ENCODE measurements around the gene ZNF646. TPM values are rescaled to one million over a fixed set of nuclear protein-coding genes. Genes with fewer than 3 reads are reported as not detected.

The ZNF646 gene
- total RNA-seq, 2 experiments from 2014 or later, result 30.1 to 33.8 TPM

DNA sequence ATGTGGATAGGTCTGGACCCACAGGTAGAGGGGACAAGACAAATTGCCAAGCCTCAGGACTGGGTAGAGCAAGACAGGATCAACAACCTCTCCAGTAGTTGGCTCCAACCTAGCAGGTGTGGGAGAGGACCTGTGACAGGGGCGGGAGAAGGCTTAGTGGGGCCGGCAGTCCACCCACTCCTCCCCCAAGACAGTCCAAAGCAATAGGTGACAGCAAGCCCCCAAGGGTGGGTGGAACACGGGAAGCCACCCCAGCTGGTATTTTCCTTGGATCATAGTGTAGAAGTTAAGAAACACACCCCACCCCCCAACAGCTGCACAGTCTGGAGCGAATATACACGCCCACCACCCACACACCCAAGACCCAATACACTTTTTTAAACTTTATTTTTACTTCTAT is 45.0 kb upstream of the ZNF646 start:
- no TSS peak for BruUV-seq (replicated peaks)
- TF ChIP-seq CTCF (conservative IDR thresholded peaks at IDR 0.05; ENCODE audit: low read length), result no peak
- TF ChIP-seq EZH2phosphoT487 (IDR thresholded peaks at IDR 0.05; ENCODE audit: borderline replicate concordance, low read depth, low read length), result no peak
- no peak overlapping the region for H3K27ac ChIP-seq (ENCODE audit: low read depth, low read length, poor library complexity, severe bottlenecking)
- peaks cover 13% of the 10 kb centered on the region for H3K4me1 ChIP-seq (ENCODE audit: insufficient read depth, low read length, poor library complexity, severe bottlenecking)
- ChIA-PET CTCF (ENCODE audit: unreplicated experiment) (no interaction called here), POLR2A (interaction anchor here (0.6 kb wide), 1 partner anchor 193 kb away, joined by 3 read pairs; no protein-coding TSS in a partner anchor)
- no peaks in the 10 kb centered on the region for H3K9me2 ChIP-seq (ENCODE audit: insufficient read depth, low read length)
- no peaks in the 10 kb centered on the region for H3K9me3 ChIP-seq (ENCODE audit: low read length)
- H3K4me3 ChIP-seq (ENCODE audit: low read depth, low read length, poor library complexity, severe bottlenecking), result no peak overlapping the region
- H2AFZ ChIP-seq (ENCODE audit: low read length), result no peak overlapping the region
- no peaks in the 10 kb centered on the region for H4K20me1 ChIP-seq (ENCODE audit: insufficient read depth, low read length)
- H3K79me2 ChIP-seq (ENCODE audit: insufficient read depth, low read depth, low read length), result no peaks in the 10 kb centered on the region; the same call in 1 of the 2 replicates
- intact Hi-C loops (cut with micrococcal nuclease; ENCODE audit: unreplicated experiment), result no loop called here
- no peak overlapping the region for H3K4me2 ChIP-seq (ENCODE audit: low read length)
- no peaks in the 10 kb centered on the region for H3K36me3 ChIP-seq (ENCODE audit: insufficient read depth, low read length)
- DNase-seq (ENCODE audit: low spot score), result no peak

GRCh38 chr16:31031276-31031675 is 42.9 kb upstream of the ZNF646 start:
- no TSS peak for BruUV-seq (replicated peaks)
- Histone ChIP-seq H3K9me2 (ENCODE audit: insufficient read depth, low read length) (no peaks in the 10 kb centered on the region), H3K36me3 (ENCODE audit: insufficient read depth, low read length) (peaks cover 4% of the 10 kb centered on the region; the same call in 1 of the 2 replicates), H3K79me2 (ENCODE audit: insufficient read depth, low read depth, low read length) (no peaks in the 10 kb centered on the region; the same call in 1 of the 2 replicates), H2AFZ (ENCODE audit: low read length) (no peak overlapping the region), H3K4me3 (ENCODE audit: low read depth, low read length, poor library complexity, severe bottlenecking) (no peak overlapping the region), H3K27ac (ENCODE audit: low read depth, low read length, poor library complexity, severe bottlenecking) (no peak overlapping the region), H3K9me3 (ENCODE audit: low read length) (no peaks in the 10 kb centered on the region), H3K4me1 (ENCODE audit: insufficient read depth, low read length, poor library complexity, severe bottlenecking) (peaks cover 18% of the 10 kb centered on the region), H4K20me1 (ENCODE audit: insufficient read depth, low read length) (no peaks in the 10 kb centered on the region), H3K4me2 (ENCODE audit: low read length) (no peak overlapping the region)
- DNase-seq (ENCODE audit: low spot score), result no peak
- intact Hi-C loops (cut with micrococcal nuclease; ENCODE audit: unreplicated experiment), result no loop called here
- ChIA-PET CTCF (ENCODE audit: unreplicated experiment) (no interaction called here), POLR2A (no interaction called here)
- TF ChIP-seq CTCF (conservative IDR thresholded peaks at IDR 0.05; ENCODE audit: low read length) (no peak), EZH2phosphoT487 (IDR thresholded peaks at IDR 0.05; ENCODE audit: borderline replicate concordance, low read depth, low read length) (no peak)
